KMS-11 (cell line): ENCODE data around the gene UBA52.
"Not testable (repeated sequence)": the region's sequence is repeated elsewhere in the genome, so short reads cannot be mapped to it uniquely, and the experiment has no call there.

Experiments
- H2AFZ ChIP-seq: fragments of 200-600 bp; sonication (generic); 2 replicates; pipeline ENCODE4 v1.6.1; 2016; ENCODE audit warnings: antibody characterized with exemption, mixed run types, low read depth
- H3K27ac ChIP-seq: fragments of 200-600 bp; sonication (generic); 2 replicates; pipeline ENCODE4 v1.6.1; 2016; ENCODE audit warnings: mild to moderate bottlenecking, mixed run types
- H3K27me3 ChIP-seq: fragments of 200-600 bp; sonication (generic); 2 replicates; pipeline ENCODE4 v1.6.1; 2017; ENCODE audit warnings: mild to moderate bottlenecking, low read depth, mixed run types, moderate library complexity; ENCODE audit not compliant: insufficient read depth
- H3K36me3 ChIP-seq: fragments of 200-600 bp; sonication (generic); 2 replicates; pipeline ENCODE4 v1.6.1; 2017; ENCODE audit warnings: mild to moderate bottlenecking, mixed run types; ENCODE audit not compliant: insufficient read depth
- H3K4me1 ChIP-seq: fragments of 200-600 bp; sonication (generic); 2 replicates; pipeline ENCODE4 v1.6.1; 2016; ENCODE audit warnings: mild to moderate bottlenecking, low read depth, mixed run types; ENCODE audit not compliant: poor library complexity, severe bottlenecking
- H3K4me2 ChIP-seq: fragments of 200-600 bp; sonication (generic); 2 replicates; pipeline ENCODE4 v1.7.0; 2016; ENCODE audit warnings: mild to moderate bottlenecking, mixed run types
- H3K4me3 ChIP-seq: fragments of 200-600 bp; sonication (generic); IDR thresholded peaks from 2 replicates; pipeline ENCODE4 v1.6.1; 2017; ENCODE audit warnings: low read depth, low read length, mixed read lengths; ENCODE audit not compliant: insufficient read depth
- H3K79me2 ChIP-seq: fragments of 200-600 bp; sonication (generic); 2 replicates; pipeline ENCODE4 v1.6.1; 2016; ENCODE audit warnings: low read depth, mixed run types; ENCODE audit not compliant: insufficient read depth
- H3K9ac ChIP-seq: fragments of 200-600 bp; sonication (generic); 2 replicates; pipeline ENCODE4 v1.6.1; 2016; ENCODE audit warnings: mild to moderate bottlenecking, mixed run types
- H4K20me1 ChIP-seq: fragments of 200-600 bp; sonication (generic); 2 replicates; pipeline ENCODE4 v1.6.1; 2016; ENCODE audit warnings: mild to moderate bottlenecking, mixed run types; ENCODE audit not compliant: insufficient read depth
- TF ChIP-seq, protein P1 (sequence below): fragments of 200-600 bp; sonication (generic); conservative IDR thresholded peaks from 2 replicates; pipeline ENCODE4 v1.6.1; 2017; ENCODE audit warnings: low read depth, mild to moderate bottlenecking, antibody characterized with exemption, low read length, moderate library complexity, mixed read lengths

UBA52 gene

GRCh38 chr19:18571564-18572344 is at the start of gene UBA52:
Gene UBA52 (plus strand): TSS chr19:18571857. CDS start chr19:18573301, 1,444 bp downstream.
- Histone ChIP-seq H3K27ac (peak within 1 kb of the TSS; percentile 78), H4K20me1 (no peaks in the 10 kb centered on the region; the same call in 1 of the 2 replicates), H3K79me2 (peaks cover 38% of the 10 kb centered on the region), H3K4me1 (peaks cover 41% of the 10 kb centered on the region), H2AFZ (peak within 1 kb of the TSS; percentile 47; the same call in 1 of the 2 replicates), H3K4me3 (no peak within 1 kb of the TSS), H3K36me3 (peaks cover 10% of the 10 kb centered on the region; the same call in 1 of the 2 replicates), H3K27me3 (no peaks in the 10 kb centered on the region), H3K9ac (peak within 1 kb of the TSS; percentile 90), H3K4me2 (peak within 1 kb of the TSS; percentile 93)
- TF ChIP-seq, protein P1, sequence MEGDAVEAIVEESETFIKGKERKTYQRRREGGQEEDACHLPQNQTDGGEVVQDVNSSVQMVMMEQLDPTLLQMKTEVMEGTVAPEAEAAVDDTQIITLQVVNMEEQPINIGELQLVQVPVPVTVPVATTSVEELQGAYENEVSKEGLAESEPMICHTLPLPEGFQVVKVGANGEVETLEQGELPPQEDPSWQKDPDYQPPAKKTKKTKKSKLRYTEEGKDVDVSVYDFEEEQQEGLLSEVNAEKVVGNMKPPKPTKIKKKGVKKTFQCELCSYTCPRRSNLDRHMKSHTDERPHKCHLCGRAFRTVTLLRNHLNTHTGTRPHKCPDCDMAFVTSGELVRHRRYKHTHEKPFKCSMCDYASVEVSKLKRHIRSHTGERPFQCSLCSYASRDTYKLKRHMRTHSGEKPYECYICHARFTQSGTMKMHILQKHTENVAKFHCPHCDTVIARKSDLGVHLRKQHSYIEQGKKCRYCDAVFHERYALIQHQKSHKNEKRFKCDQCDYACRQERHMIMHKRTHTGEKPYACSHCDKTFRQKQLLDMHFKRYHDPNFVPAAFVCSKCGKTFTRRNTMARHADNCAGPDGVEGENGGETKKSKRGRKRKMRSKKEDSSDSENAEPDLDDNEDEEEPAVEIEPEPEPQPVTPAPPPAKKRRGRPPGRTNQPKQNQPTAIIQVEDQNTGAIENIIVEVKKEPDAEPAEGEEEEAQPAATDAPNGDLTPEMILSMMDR = no peak

- H4K20me1 ChIP-seq = peaks cover 11% of the 10 kb centered on the region; the same call in 1 of the 2 replicates
- peak overlapping the region; percentile 82; the same call in 1 of the 2 replicates for H3K27ac ChIP-seq
- peaks cover 32% of the 10 kb centered on the region for H3K4me1 ChIP-seq
- H3K79me2 ChIP-seq = peaks cover 42% of the 10 kb centered on the region
- peak overlapping the region; percentile 80; the same call in 1 of the 2 replicates for H3K4me2 ChIP-seq
- H3K4me3 ChIP-seq = peak overlapping the region; percentile 34
- H3K36me3 ChIP-seq = no peaks in the 10 kb centered on the region
- H2AFZ ChIP-seq = peak overlapping the region; percentile 65
- TF ChIP-seq, protein P1 = no peak
- H3K27me3 ChIP-seq = no peaks in the 10 kb centered on the region
- H3K9ac ChIP-seq = peak overlapping the region; percentile 90; the same call in 1 of the 2 replicates
Observed at GRCh38 chr19:18522124-18522861, 49.4 kb upstream of the UBA52 start.

- Histone ChIP-seq H3K9ac (0 out of 2 replicates have a peak overlapping the region, but pooled peaks have one; percentile 7), H2AFZ (peak overlapping the region; percentile 65)
- H3K4me3 ChIP-seq = not testable (repeated sequence)
Observed at GRCh38 chr19:18522862-18523440, 48.7 kb upstream of the UBA52 start.

GRCh38 chr19:18523841-18524240 is 47.8 kb upstream of the UBA52 start:
- Histone ChIP-seq H3K9ac (no peak overlapping the region), H4K20me1 (peaks cover 6% of the 10 kb centered on the region; the same call in 1 of the 2 replicates), H3K4me2 (no peak overlapping the region), H3K4me1 (peaks cover 16% of the 10 kb centered on the region), H3K27me3 (no peaks in the 10 kb centered on the region), H2AFZ (no peak overlapping the region), H3K79me2 (peaks cover 26% of the 10 kb centered on the region), H3K27ac (no peak overlapping the region), H3K4me3 (no peak overlapping the region), H3K36me3 (no peaks in the 10 kb centered on the region)
- TF ChIP-seq, protein P1 = no peak

More at GRCh38 chr19:18522862-18523440, 48.7 kb upstream of the UBA52 start:
- Histone ChIP-seq H3K4me1 (peaks cover 25% of the 10 kb centered on the region), H3K79me2 (peaks cover 35% of the 10 kb centered on the region), H3K4me2 (peak overlapping the region; percentile 80; the same call in 1 of the 2 replicates)
- not testable (repeated sequence) for H4K20me1 ChIP-seq, H3K36me3 ChIP-seq, H3K27ac ChIP-seq, H3K27me3 ChIP-seq
